HG03378 (cell line): Measurements from ENCODE around the gene RHCG.

Source experiments
- ATAC-seq: cut with Tn5 transposase; IDR thresholded peaks from one replicate; pipeline ENCODE4 v1.9.1; 2021; ENCODE audit warnings: mild to moderate bottlenecking, moderate library complexity; ENCODE audit not compliant: unreplicated experiment

The RHCG gene

DNA sequence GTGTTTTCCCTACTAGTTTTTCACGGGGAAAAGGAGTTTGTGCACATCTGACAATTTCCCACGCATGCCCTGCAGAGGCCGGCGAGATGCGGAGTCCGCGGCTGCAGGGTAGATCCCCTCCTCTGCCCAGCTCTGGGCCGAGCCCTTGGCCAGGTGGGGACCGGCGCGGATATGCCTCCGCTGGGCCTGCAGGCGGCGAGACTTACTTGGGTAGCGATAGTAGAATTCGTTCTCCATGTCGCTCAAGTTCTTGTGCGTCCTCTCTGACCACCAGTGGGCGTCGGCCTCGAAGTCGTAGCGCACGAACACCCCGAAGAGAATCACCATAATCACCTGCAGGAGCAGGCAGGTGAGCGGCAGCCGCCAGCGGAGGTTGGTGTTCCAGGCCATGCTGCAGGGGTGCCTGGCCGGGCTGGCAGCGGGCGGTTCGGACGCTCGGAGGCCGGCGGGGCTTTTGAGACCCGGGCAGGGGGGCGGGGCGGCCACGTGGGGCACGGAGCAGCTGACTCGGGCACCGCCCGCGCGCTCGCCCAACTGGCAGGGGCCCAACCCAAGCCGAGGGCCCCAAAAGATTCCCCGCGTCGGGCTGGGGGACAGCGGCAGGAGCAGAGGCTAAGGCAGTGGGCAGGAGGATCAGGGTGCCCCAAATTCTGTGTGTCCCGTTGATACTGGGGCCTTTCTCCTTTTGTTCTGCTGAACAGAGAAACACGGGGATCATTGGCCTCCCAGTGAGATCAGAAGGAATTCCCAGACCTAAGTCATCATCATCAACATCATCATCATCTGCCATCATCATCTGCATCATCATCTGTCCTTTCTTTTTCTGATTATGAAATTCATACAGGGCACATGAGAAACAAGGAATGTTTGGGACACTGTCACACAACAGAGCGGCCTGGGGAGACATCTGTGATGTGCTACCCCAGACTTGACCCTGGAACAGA, at the start of gene RHCG:
RHCG (minus strand) TSS at position 429 of the 944 bp plus-strand sequence; CDS start at position 390, 39 bp downstream.
- no peak for ATAC-seq

DNA sequence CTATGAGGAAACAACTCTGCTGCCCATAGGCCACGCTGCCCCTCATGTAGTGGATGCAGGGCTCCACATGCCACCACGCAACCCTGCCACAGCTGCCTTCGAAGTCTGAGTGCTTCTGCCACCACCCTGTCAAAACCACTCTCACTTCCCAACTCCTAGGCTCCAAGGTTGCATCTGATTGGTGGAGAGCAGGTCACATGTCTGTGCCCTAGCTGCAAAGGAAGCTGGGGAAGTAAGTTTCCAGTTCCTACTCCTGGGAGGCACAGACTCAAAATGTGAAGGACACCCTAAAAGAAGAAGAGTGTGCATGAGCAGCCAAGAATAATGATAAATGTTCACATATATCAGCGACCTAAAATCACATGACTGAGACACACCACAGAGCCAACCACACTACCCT, 47.0 kb upstream of the RHCG start:
- ATAC-seq, result no peak

GRCh38 chr15:89542369-89542768, 46.0 kb upstream of the RHCG start:
- no peak for ATAC-seq

GRCh38 chr15:89539027-89539426, 42.6 kb upstream of the RHCG start:
- no peak for ATAC-seq

- no peak for ATAC-seq
These were observed 37.6 kb upstream of the RHCG start for GRCh38 chr15:89533861-89534544.

DNA sequence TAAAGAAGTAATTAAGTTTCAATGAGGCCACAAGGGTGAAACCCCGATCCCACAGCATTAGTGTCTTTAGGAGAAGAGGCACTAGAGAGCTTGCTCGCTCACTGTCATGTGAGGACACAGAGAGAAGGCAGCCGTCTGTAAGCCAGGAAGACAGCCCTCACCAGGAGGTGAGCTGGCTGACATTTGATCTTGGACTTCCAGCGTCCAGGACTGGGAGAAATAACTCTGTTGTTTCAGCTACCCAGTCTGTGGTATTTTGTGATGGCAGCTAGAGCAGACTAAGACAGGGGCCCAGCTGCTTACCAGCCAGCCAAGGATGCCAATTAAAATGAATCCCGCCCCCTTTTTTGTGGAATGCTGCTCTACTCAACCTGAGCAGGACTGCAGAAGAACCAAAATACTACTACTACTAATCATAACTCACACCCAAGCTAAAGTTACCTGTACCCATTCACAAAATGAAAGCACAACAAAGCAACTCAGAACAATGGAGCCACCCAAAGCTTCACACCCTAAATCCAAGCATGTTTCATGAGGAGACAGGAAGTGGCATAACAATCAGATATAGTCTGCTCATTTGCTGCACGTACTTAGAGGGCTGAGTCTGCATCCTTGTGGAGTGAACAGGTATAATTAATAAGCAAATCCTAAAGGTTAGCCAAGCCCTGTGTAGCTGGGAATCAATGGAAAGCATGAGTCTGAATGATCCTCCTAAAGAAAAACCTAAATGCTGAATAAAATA, 35.6 kb upstream of the RHCG start:
- no peak for ATAC-seq

- no peak for ATAC-seq
These were observed 34.6 kb upstream of the RHCG start for GRCh38 chr15:89530976-89531375.

- no peak for ATAC-seq
These were observed 32.5 kb upstream of the RHCG start for GRCh38 chr15:89528757-89529352.

- ATAC-seq, result no peak
These were observed 30.4 kb upstream of the RHCG start for GRCh38 chr15:89526601-89527441.

GRCh38 chr15:89526181-89526580, 29.8 kb upstream of the RHCG start:
- ATAC-seq, result no peak

- no peak for ATAC-seq
These were observed 27.8 kb upstream of the RHCG start for GRCh38 chr15:89524184-89524583.

- no peak for ATAC-seq
These were observed 26.7 kb upstream of the RHCG start for GRCh38 chr15:89523101-89523500.

DNA sequence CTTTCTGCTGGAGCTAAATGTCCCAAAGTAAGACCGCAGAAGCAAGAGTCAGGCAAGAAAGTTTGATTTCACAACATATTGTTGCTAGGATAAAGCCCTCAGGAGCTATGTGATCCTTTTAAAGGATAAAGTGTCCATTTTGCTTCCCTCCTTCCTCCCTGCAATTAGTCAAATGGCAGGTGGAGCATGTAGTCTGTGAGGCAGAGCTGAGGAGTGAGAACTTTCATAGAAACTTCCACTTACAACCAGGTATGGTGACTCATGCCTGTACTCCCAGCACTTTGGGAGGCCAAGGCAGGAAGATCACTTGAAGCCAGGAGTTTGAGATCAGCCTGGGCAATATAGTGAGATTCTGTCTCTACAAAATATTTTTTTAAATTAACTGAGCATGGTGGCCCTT, 25.2 kb upstream of the RHCG start:
- ATAC-seq, result no peak

GRCh38 chr15:89515477-89515876, 19.1 kb upstream of the RHCG start:
- ATAC-seq, result no peak

DNA sequence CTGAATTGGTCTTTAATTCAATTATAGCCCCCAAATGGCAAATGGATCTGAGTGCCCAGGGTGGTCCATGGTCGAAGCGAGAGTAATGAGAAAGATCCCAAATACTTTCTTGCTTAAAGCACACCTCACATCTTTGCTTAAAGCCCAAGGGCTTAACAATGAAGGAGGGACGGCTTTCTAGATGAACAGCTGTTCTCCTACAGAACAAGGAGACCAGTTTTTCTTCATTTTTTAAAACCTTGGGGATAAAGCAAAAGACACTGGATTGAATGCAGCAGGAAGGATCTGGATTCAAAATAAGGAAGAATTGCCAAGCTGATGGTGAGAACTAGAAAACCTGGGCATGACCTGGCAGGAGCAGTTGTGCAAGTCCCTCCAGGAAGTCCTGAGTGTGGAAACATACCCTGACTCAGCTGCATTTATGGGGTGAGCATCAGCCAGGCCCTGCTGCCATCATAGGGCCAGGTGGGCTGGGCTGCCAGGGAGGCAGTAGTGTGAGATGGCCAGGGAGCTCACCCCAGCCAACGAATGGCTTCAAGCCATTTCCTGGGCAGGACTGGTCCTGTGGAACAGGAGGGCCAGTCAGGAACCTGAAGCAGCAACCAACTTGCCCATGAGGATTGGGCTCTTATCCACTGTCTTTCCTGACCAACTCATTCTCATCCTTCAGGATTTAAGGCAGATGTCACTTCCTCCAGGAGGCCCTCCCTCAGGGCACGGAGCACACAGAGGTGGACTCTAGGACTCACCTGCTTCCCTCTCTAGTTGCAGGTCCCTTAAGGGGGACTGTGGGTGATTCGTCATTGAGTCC, 18.4 kb upstream of the RHCG start:
- ATAC-seq, result no peak

DNA sequence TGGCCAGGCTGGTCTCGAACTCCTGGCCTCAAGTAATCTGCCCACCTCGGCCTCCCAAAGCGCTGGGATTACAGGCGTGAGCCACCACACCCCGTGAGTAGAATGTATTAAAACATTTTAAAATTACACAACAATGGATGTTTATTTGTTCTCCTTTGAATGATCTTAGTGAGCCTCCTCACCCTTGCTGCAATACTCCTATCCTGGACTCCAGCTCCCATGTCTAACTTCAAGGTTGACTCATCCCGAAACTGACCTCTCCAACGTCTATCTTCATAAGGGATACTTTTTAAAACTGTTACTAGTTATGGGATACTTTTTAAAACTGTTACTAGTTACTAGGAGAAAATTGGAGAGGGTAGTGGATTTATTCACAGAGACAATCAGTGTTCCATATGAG, 17.8 kb upstream of the RHCG start:
- ATAC-seq, result no peak

- ATAC-seq, result no peak
These were observed 16.9 kb upstream of the RHCG start for GRCh38 chr15:89513284-89513683.

DNA sequence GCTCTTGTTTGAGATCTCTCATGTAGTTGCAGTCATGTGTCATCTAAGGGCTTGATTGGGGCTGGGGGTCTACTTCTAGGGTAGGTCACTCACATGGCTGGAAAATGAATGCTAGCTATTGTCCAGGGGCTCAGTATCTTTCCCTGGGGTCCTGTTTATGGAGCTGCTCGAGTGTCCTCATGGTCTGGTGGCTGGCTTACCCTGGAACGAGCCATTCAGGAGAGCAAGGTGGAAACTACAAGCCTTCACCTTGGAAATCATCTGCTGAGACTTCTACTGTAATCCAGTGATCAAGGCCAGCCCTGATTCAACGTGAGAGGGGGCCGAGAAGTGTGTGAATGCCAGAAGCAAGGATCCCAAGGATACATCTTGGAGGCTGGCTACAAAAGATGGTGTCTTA, 16.2 kb upstream of the RHCG start:
- no peak for ATAC-seq

DNA sequence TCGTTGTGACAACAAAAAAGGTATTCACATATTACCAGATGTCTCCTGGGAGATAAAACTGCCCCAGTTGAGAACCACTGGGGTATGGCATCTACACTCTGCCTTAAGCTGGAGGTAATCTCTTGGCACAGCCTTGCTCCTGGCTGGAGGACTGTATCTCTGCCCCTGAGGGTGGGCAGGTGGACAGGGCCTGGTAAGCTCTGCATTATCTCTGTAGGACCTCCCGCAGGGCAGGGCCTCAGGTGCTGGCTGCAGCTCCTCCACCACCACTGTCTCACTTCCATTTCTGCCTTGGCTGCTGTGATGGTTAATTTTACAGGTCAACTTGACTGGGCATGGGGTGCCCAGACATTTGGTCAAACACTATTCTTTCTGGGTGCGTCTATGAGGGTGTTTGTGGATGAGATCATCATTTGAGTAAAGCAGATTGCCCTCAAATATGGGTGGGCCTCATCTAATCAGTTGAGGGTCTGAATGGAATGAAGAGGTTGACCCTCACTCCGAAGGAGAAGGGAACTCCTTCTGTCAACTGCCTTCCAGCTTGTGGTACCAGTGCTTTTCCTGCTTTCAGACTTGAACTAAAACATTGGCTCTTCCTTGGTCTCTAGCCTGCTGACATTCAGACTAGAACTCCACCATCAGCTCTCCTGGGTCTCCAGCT, 9.8 kb upstream of the RHCG start:
- ATAC-seq, result no peak
